A549 (cell line): Measurements from ENCODE around the gene KCNN1. TPM values are rescaled to one million over a fixed set of nuclear protein-coding genes. Genes with fewer than 3 reads are reported as not detected.

ENCODE experiments used
- ATAC-seq, 2 experiments: fragments of 200-7000 bp in 1 of 2; fragments of >200 bp in 1 of 2; cut with Nextera tagmentation in 1 of 2; cut with Tn5 transposase in 1 of 2; 3 replicates each; pipeline versions ENCODE4 v1.8.0 to v1.9.1; 2018 to 2020; ENCODE audit warnings: mild to moderate bottlenecking in 1 of 2, moderate library complexity in 1 of 2
- CTCF ChIA-PET: fragments of 300-600 bp; sonication (Branson Sonifier 250); formaldehyde crosslinking; extraction: SDS; loops from one replicate; lab custom pipeline; 2021; ENCODE audit warnings: antibody characterized with exemption, inconsistent platforms; lab: Yijun Ruan, JAX
- POLR2A ChIA-PET: fragments of 350-600 bp; formaldehyde crosslinking; extraction: SDS; loops from one replicate; lab custom pipeline; 2021; ENCODE audit warnings: antibody characterized with exemption, inconsistent platforms; lab: Yijun Ruan, JAX
- DNase-seq, 2 experiments: peaks; one replicate each; pipeline versions ENCODE4 v3.0.0 to v3.0.0-alpha.2; 2011 to 2016; ENCODE audit warnings: low read depth in 1 of 2, low spot score in 1 of 2
- FAIRE-seq: peaks from 2 replicates; lab custom pipeline; 2011; peaks lifted over from hg19 to GRCh38; lab: Jason Lieb, UNC
- H3K27ac ChIP-seq, 2 experiments: fragments of >200 bp; sonication (Bioruptor Twin); formaldehyde crosslinking; 3 replicates each; pipeline ENCODE4 v1.5.1; 2016 to 2017
- H3K4me1 ChIP-seq: fragments of >200 bp; sonication (Bioruptor Twin); formaldehyde crosslinking; 3 replicates; pipeline ENCODE4 v1.6.1; 2016
- H3K4me2 ChIP-seq: fragments of >200 bp; sonication (Bioruptor Twin); formaldehyde crosslinking; 3 replicates; pipeline ENCODE4 v1.6.1; 2016
- H3K4me3 ChIP-seq: fragments of >200 bp; sonication (Bioruptor Twin); formaldehyde crosslinking; 3 replicates; pipeline ENCODE4 v1.5.1; 2016
- H3K9me3 ChIP-seq: fragments of >200 bp; sonication (Bioruptor Twin); formaldehyde crosslinking; 3 replicates; pipeline ENCODE4 v1.6.1; 2016
- ATOH8 ChIP-seq: fragments of 250-450 bp; sonication (Bioruptor Pico); IDR thresholded peaks from 2 replicates; pipeline ENCODE4 v1.5.0; 2020; ENCODE audit warnings: low read depth, mild to moderate bottlenecking, moderate library complexity
- BCL3 ChIP-seq: fragments of >200 bp; sonication (Bioruptor Twin); formaldehyde crosslinking; IDR thresholded peaks from 3 replicates; pipeline ENCODE4 v1.6.1; 2016
- BHLHE40 ChIP-seq: IDR thresholded peaks from 2 replicates; pipeline ENCODE4 v1.6.1; 2012; ENCODE audit warnings: low read depth, low read length, inconsistent platforms
- CBX2 ChIP-seq: fragments of 200-600 bp; sonication (generic); IDR thresholded peaks from 2 replicates; pipeline ENCODE4 v1.6.1; 2016; ENCODE audit warnings: low read depth, mild to moderate bottlenecking, borderline replicate concordance
- CBX8 ChIP-seq: fragments of 200-600 bp; sonication (generic); IDR thresholded peaks from 2 replicates; pipeline ENCODE4 v1.6.1; 2016
- CEBPB ChIP-seq, 2 experiments: fragments of >200 bp in 1 of 2; sonication (Bioruptor Twin) in 1 of 2; formaldehyde crosslinking in 1 of 2; IDR thresholded peaks; 2 replicates each; pipeline ENCODE4 v1.6.1; 2012 to 2016
- CHD2 ChIP-seq: fragments of 150-350 bp; IDR thresholded peaks from 2 replicates; pipeline ENCODE4 v1.6.1; 2014; ENCODE audit warnings: low read length; ENCODE audit not compliant: partially characterized antibody
- CTCF ChIP-seq: fragments of >200 bp; sonication (Bioruptor Twin); formaldehyde crosslinking; IDR thresholded peaks from 3 replicates; pipeline ENCODE4 v1.5.1; 2016
- EHMT2 ChIP-seq: fragments of 200-600 bp; sonication (generic); IDR thresholded peaks from 2 replicates; pipeline ENCODE4 v1.6.1; 2016; ENCODE audit warnings: antibody characterized with exemption, low read depth, mild to moderate bottlenecking, moderate library complexity
- FOSB ChIP-seq: fragments of 250-450 bp; sonication (Bioruptor Pico); IDR thresholded peaks from 2 replicates; pipeline ENCODE4 v1.5.0; 2020; ENCODE audit warnings: mild to moderate bottlenecking, moderate library complexity
- GATA3 ChIP-seq: IDR thresholded peaks from 2 replicates; pipeline ENCODE4 v1.6.1; 2012; ENCODE audit warnings: borderline replicate concordance
- HEYL ChIP-seq: fragments of 250-450 bp; sonication (Bioruptor Pico); IDR thresholded peaks from 2 replicates; pipeline ENCODE4 v1.8.0; 2021; ENCODE audit warnings: mild to moderate bottlenecking, moderate library complexity
- HMGXB4 ChIP-seq: fragments of 250-450 bp; sonication (Bioruptor Pico); IDR thresholded peaks from 2 replicates; pipeline ENCODE4 v1.5.0; 2021; ENCODE audit warnings: mild to moderate bottlenecking, moderate library complexity, borderline replicate concordance
- HOXB13 ChIP-seq: fragments of 250-450 bp; sonication (Bioruptor Pico); IDR thresholded peaks from 2 replicates; pipeline ENCODE4 v1.5.0; 2020; ENCODE audit warnings: low read depth, mild to moderate bottlenecking, moderate library complexity
- KDM5A ChIP-seq: fragments of 200-600 bp; sonication (generic); IDR thresholded peaks from 2 replicates; pipeline ENCODE4 v1.6.1; 2016; ENCODE audit warnings: antibody characterized with exemption, mild to moderate bottlenecking
- MAZ ChIP-seq: fragments of 150-350 bp; IDR thresholded peaks from 2 replicates; pipeline ENCODE4 v1.6.1; 2014; ENCODE audit warnings: antibody characterized with exemption, low read depth, low read length, borderline replicate concordance
- NFE2L2 ChIP-seq: fragments of 150-350 bp; conservative IDR thresholded peaks from 2 replicates; pipeline ENCODE4 v1.6.1; 2014; ENCODE audit warnings: low read length
- NR3C1 ChIP-seq: fragments of >200 bp; sonication (Bioruptor Twin); formaldehyde crosslinking; IDR thresholded peaks from 3 replicates; pipeline ENCODE4 v1.6.1; 2017
- RCOR1 ChIP-seq: fragments of 150-350 bp; IDR thresholded peaks from 2 replicates; pipeline ENCODE4 v1.6.1; 2014; ENCODE audit warnings: antibody characterized with exemption, low read length, low read depth
- REST ChIP-seq: fragments of 200-600 bp; sonication (generic); IDR thresholded peaks from 2 replicates; pipeline ENCODE4 v1.6.1; 2016; ENCODE audit warnings: antibody characterized with exemption, mild to moderate bottlenecking, moderate library complexity
- RFX5 ChIP-seq: fragments of 450-650 bp; IDR thresholded peaks from 2 replicates; pipeline ENCODE4 v1.7.1; 2014; ENCODE audit warnings: antibody characterized with exemption, mild to moderate bottlenecking, moderate library complexity
- ZC3H11A ChIP-seq: fragments of 450-650 bp; IDR thresholded peaks from 2 replicates; pipeline ENCODE4 v1.6.1; 2014; ENCODE audit warnings: antibody characterized with exemption, mild to moderate bottlenecking
- ZSCAN20 ChIP-seq: fragments of 250-450 bp; sonication (Bioruptor Pico); IDR thresholded peaks from 2 replicates; pipeline ENCODE4 v1.8.0; 2022; ENCODE audit warnings: mild to moderate bottlenecking, moderate library complexity
- WGBS: methylation state at CpG from one replicate; pipeline ENCODE4 v1.1.6; 2017; ENCODE audit errors: missing lambda C conversion rate; 5-methylcytosine and 5-hydroxymethylcytosine counted together
- polyA plus RNA-seq, 4 experiments: library from polyadenylated mRNA; depleted of rRNA in 3 of 4; stranded (reverse); fragments of >200 nt; fragmentation: RNase III in 1 of 4; extraction: RNeasy Plus Mini Kit Qiagen cat#74134 plus additional on column Dnase treatment in 1 of 4; gene quantifications; 2 replicates in 3 of 4; 3 replicates in 1 of 4; pipeline ENCODE4 v1.2.3, GENCODE V29; 2011 to 2017

KCNN1 gene
- polyA plus RNA-seq, 2 of the 4 experiments (the other 2 are of a cell fraction): 0.43 to 0.85 TPM

- no peak for TF ChIP-seq REST
- TF ChIP-seq CTCF: peak; percentile 89
Measured at GRCh38 chr19:17932485-17933338, 34.2 kb upstream of the KCNN1 start, which contains the start of gene CCDC124 (continued).

GRCh38 chr19:17933414-17934129 lies 33.3 kb upstream of the KCNN1 start:
- POLR2A ChIA-PET: interaction anchor here (0.6 to 2.2 kb wide), 12 partner anchors 12 to 1152 kb away, joined by 3 to 48 read pairs (median 4); partner anchors contain the start of genes RPL18A and SLC5A5
- DNase-seq: no peak
- ATAC-seq: peak in 1 of 2 experiments; percentile 6; a peak in 2 of 6 replicates
- WGBS: 13% methylated on average over 19 of the region's 19 CpGs
- H3K4me3 ChIP-seq: peak overlapping the region; percentile 90
- H3K4me1 ChIP-seq: peaks cover 9% of the 10 kb centered on the region
- CTCF ChIA-PET: interaction anchor here (0.8 to 24.1 kb wide), 24 partner anchors 9 to 218 kb away, joined by 3 to 493 read pairs (median 7); partner anchors contain the start of genes RPL18A and SLC5A5
- no peak for TF ChIP-seq NR3C1
- no peak for TF ChIP-seq CBX2
- no peak for TF ChIP-seq CHD2
- TF ChIP-seq RFX5: no peak
- no peak for TF ChIP-seq HEYL (CRISPR knock-in tag)
- no peak for TF ChIP-seq CBX8
- TF ChIP-seq CEBPB (IDR thresholded peaks at IDR 0.05): no peak
- TF ChIP-seq NFE2L2: no peak
- H3K27ac ChIP-seq: peak overlapping the region; percentile 89 to 91
- no peaks in the 10 kb centered on the region for H3K9me3 ChIP-seq
- no peak for FAIRE-seq
- peak overlapping the region; percentile 95 for H3K4me2 ChIP-seq

- Histone ChIP-seq H3K9me3 (no peaks in the 10 kb centered on the region), H3K4me1 (peaks cover 9% of the 10 kb centered on the region), H3K27ac (no peak overlapping the region), H3K4me2 (no peak overlapping the region), H3K4me3 (no peak overlapping the region)
- FAIRE-seq (no peak), ATAC-seq (no peak), DNase-seq (no peak)
- 96% methylated on average over 10 of the region's 21 CpGs for WGBS
- POLR2A ChIA-PET: no interaction called here
- CTCF ChIA-PET: interaction anchor here (0.7 to 24.1 kb wide), 8 partner anchors 11 to 465 kb away, joined by 3 to 493 read pairs (median 10); partner anchors contain the start of gene SLC5A5
- TF ChIP-seq EHMT2 (no peak), BHLHE40 (no peak), HOXB13 (no peak), MAZ (no peak), GATA3 (no peak), BCL3 (no peak), HMGXB4 (no peak), HEYL (CRISPR knock-in tag) (no peak), KDM5A (no peak), FOSB (CRISPR knock-in tag) (no peak), RCOR1 (no peak), ZSCAN20 (CRISPR knock-in tag) (no peak), ATOH8 (CRISPR knock-in tag) (no peak), CHD2 (no peak), ZC3H11A (no peak)
Measured at GRCh38 chr19:17936379-17936778, 30.5 kb upstream of the KCNN1 start.
